Measurements from ENCODE around the gene HABP4.
"Not testable (repeated sequence)": the region's sequence is repeated elsewhere in the genome, so short reads cannot be mapped to it uniquely, and the experiment has no call there.

Gene HABP4

DNA sequence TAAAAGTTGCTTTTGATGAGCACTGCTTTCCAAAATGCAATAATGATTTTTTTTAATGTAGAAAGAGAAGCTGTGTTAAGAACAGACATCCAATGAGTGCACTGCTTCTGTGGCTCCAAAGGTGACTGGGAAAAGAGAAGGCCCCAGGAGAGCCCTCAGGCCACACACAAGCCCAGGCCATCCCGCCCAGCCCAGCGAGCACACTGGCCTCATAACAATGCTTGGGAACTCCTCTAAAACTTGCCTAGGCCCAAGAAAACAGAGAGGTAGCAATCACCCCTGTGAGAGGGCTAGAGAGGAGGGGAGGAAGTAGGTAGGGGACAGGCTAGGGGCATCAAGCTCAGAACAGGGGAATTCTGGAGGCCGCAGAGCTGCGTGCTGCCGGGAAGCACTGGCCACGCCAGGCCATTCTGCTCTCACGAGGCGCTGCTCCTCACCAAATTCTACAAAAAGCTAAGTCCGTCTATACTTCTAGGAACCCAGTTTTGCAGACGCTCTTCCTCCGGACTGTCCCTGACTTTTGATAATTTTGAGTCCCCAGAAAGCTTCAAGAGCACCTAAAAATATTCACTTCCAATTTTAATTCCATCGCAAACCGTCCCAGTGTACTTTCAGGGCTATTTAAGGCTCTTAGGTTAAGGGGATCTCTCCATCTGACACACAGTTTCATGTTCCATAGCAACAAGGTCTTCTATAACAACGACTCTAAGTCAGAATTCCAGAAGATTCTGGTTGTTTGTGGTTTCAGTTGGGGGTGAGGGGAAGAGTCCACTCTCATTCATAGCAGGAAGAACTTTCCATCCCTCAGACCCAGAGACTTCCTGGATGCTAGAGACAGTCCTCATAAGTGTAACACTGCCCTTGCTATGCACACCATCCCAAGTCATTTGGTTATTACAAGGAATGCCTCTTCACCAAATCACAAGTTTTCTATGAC is 51.0 kb downstream of the HABP4 start:
- peak; percentile 54 for DNase-seq

DNA sequence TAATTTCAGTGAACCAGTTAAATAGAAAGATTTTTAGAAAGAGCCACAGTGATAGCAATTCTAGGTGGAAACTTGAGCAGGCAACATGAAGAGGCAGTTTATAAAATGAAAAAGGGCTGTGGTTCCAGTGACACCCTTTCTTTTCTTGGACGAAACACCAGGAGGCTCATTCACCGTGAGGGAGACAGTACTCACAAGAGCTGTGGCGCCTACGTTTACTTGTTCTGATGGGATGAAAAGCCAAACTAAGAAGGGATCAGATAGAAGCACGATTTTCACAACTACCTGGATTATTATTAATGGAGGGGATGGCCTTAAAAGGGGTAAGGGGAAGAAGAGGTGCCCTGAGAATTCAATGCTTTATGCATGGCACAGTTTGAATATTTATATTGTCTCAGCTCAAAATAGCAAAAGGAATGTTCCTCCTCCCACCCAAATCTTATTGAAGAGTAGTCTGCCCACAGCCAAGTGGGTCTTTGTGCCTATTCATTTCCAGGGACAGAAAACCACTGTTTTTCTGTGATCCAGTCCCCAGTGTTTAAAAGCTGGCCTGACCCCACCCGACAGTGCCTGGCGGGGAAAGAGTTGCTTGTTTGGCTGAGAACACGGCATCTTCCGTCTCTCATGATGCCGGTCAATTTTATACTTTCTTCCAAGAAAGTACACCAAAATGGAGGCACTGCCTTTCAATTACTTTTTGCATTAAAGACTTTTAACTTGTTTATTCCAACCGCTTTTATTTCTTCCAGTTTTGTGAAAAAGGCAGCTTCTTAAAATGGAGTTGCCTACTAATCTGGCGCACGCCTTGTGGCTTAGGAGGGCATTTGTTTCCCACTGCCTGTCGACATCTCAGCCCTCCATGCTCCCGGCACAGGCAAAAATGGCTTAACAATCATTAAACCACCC is 51.9 kb downstream of the HABP4 start:
- DNase-seq = no peak

DNA sequence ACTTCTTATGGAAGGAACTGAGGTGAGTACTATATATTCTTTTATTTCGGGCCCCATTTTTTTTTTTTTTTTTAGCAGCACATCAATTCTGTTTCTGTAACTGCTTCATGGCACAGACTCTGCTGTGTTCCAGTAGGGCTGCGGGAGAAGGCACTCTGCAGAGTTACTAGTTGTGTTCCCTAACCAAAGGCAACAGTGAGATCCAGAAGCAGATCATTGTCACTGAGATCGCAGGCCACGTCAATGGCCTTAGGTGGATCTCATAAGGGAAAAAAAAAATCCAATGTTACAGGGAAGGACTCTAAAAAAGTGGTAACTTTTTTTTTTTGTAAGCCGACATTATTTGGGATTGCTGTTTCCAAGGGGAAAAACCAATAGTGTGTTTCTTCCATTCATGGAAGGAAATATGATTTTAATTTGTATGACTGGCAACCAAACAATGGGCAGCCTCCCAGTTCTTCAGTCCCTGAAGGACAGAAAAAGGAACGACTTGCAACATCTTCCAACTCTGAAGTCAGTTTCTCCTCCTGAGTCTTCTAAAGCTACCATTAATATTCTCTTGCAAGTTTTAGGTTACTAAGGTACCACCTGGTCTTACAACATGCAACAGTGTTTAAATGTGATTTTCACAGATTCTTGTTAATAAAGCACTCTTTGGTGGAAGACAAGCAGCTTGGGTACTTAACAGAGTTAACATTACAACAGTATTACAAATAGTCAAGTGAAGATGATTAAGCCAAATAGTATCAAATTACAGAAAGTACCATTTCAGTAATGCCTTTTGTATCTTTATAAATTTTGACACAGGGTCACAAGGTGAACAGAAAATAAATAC is 52.8 kb downstream of the HABP4 start:
- no peak for DNase-seq

DNA sequence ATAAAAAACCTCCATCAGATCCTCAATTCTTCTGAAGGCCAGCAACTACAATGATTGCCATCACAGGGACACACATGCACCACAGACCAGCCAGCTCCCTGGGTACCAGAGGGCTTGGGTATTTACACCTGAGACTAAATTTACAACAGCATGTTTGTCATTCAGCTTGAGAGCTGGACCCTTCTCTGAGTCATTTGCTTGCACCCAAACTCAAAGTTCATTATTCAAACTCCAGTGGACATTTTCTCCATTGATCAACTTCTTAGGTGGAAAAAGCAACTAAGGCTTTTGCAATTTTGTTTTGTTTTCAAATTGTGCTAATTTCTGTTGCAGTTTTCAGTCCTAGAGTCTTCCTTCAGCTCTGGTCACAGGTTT is 53.4 kb downstream of the HABP4 start:
- DNase-seq = not testable (repeated sequence)

DNA sequence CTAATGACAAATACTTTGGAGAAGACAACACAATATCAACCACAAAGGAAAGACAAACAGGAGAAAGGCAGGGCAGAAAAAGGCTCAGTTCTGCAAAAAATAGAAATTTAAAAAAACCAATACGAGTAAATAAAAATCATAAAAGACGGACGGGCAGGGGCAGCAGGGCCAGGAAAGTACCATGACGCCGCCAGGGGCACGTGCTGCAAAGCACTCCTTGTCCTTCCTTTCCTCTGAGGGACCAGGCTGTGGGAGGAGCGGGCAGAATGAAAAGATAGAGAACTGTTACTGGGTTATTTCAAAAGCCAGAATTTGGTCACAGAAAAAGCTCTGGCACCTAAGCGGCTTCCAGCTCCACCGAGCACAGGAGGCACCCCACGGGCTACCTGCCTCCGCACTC is 53.9 kb downstream of the HABP4 start:
- DNase-seq = no peak

DNA sequence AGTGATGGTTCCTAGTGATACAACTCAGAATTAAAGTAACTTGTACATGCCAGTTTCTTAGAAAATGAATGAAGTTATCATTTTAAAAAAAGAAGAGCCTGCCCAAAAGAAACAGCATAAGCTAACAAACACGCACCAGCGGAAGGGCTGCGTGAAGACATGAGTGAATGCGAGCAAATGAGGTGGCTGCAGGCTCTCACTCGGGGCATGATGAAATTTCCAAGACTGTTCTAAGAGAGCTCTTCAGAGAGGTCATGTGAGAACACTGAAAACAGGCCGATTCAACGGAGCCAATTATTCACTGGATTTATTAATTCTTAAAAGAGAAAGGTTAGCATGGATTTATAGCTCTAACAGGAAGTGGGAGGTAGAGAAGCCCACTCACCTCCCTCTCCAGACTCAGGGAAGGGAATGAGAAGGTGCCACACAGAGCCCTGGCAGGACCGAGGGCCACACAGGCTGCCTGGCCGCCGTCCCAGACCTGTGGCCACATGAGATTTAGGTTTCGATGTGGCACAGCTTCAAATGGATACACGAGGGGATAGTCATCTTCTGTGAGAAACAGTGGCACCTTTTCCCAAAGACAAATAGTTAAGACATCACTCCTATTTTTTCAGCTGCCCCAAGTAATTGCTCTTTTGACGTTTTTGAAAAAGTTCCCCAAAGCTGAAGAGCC is 55.5 kb downstream of the HABP4 start:
- DNase-seq = no peak

DNA sequence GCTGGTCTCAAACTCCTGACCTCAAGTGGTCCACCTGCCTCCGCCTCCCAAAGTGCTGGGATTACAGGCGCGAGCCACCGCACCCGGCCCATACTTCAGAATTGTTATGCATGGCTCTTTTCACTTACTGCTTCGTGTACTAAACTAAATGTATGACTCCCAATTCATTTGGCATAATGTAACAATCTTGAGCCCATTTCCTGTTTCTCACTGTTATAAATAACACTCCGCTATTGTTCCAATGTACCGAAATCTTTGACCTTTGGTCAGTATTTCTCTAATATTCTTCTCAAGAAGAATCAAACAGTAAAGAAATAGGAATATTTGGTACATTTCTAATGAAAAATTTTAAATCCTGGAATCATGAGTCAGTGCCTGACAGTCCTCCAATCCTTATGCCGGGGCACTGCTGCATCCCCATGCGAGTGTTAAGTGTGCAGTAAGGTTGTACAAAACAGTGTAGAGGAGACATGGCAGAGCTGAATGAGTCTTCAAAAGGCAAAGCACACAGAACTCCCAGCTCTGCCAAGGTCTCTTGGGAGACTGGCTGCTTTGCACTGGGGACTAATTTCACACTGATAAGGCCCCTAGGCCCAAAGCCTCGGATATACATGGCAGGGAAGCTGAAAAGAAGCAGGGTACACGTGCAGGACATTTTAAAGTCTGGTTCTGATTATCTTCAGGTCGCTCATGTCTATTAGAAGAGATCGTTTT is 58.4 kb downstream of the HABP4 start:
- no peak for DNase-seq

DNA sequence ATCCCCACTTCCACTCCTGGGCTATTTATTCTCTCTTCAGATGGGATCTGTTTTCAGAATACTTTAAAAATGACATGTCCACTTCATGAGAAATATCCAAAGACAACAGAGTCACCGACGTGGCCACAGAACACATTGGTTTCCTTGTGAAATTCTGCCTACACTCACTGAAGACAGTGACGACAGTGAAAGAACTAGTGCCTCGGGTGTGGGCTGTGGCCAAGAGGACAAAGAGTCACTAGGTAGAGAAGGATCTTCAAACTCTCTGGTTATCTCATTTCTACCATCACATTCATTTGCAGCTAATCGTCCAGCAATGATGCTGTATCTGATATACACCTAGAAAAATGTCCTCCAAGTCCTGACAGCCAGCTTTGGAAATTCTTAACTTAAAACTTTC is 59.1 kb downstream of the HABP4 start:
- DNase-seq = no peak

DNA sequence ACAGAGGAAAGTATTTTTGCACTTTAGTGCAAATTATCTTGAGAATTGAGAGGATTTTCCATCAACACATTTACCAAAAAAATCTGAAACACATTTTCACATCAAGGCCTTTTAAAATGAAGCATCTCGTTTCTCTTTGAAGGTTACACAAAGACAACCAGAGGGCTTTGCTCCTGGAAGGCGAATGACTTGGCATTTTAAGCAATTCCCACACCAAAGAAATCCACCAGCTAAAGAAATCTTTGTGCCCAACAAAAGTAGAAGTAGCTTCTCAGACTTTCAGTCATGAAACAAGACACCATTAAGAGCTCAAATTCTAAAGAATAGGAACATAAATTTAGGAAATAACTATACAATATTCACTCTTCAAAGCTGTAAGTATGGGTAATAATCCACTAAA is 59.9 kb downstream of the HABP4 start:
- no peak for DNase-seq

DNA sequence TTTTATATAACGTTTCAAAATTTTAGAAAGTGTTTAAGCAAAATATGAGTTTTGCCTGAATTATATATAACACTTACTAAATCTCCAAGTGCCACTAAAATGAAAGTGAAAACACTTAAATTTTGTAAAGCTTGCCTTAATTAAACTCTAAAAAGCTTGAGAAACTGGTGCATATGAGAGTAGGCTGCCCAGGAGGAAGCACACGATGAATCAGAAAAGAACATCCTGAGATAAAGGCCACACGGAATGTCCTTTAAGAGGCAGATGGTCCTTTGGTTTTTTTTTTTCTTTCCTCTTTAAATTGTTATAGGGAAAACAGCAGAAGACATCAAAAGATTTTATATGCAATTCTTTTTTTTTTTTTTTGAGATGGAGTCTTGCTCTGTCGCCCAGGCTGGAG is 60.3 kb downstream of the HABP4 start:
- DNase-seq = no peak

DNA sequence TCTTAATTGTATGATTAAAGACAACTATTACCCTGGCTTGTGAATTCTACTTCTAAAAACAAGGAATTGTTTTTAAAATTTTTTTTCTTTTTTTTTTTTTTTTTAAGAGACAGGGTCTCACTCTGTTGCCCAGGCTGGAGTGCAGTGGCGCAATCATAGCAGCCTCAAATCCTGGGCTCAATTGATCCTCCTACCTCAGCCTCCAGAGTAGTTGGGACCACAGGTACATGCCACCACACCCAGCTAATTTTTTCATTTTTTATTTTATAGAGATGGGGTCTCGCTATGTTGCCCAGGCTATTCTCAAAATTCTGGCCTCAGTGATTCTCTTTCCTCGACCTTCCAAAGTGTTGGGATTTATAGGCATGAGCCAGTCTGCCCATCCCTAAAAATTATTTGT is 62.3 kb downstream of the HABP4 start:
- no peak for DNase-seq

DNA sequence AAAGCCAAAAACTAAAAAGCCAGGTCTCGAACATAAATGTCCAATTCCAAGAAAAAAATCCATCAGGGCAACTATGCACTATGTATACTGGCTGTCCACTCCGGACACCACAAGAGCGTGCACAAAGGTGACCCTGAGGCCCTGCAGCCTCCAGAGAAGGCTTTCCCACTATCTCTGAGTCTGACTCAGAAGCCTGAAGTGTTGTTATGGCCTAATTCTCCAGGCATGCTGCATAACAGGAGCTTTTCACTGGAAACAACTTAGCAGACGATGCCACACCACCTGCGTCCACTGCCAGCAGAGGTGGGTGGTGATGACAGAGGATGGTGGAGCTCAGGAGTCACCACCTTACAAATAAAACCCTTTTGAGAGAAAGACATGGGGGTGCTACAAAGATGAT is 63.7 kb downstream of the HABP4 start:
- no peak for DNase-seq

DNA sequence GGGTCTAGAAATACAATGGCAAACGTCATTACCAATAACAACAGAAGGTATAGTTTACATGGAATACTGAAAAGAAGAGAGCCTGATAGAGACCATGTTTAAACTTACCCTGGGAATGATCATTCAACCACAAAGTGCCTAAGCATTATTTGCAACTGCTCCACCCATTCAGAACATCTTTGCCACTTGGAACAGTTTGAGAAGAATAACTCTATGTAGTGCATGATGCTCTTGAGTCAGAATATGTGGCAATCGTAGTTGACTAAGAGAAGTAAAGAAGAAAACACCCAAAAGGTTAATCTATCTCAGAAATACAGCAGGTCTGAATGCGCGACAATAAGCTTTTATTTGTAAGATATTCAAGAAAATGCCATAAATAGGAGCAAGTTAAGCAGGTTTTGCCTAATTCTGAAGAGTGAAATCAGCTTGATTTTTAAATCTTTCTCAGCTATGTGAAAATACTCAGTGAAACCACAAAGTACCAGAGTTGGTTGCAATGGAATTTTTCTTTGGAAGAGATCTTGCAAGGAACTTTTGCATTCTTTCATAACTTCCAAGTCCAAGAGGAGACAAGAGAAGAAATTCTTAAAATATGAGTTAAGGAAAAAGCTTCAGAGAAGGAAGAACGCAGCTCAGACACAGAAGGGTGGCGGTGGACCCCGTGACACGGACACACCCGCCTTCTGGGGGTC is 64.3 kb downstream of the HABP4 start:
- DNase-seq = peak; percentile 80

DNA sequence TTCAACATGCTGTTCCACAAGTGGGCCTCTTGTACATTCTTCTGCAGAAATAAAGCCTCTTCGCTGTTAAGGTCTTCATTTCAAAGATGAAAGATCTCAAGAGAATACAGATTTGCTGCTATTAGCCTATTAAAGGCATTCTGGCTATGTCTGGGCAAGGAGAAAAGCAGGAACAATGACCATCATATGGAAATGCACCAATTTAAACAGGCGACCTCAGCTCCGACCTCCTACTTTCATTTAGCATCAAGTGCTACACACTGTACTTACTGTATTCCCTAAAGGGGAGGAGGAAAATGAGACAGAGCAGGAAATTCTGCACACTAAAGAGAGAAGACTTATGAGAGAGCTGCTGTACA is 64.8 kb downstream of the HABP4 start:
- no peak for DNase-seq

DNA sequence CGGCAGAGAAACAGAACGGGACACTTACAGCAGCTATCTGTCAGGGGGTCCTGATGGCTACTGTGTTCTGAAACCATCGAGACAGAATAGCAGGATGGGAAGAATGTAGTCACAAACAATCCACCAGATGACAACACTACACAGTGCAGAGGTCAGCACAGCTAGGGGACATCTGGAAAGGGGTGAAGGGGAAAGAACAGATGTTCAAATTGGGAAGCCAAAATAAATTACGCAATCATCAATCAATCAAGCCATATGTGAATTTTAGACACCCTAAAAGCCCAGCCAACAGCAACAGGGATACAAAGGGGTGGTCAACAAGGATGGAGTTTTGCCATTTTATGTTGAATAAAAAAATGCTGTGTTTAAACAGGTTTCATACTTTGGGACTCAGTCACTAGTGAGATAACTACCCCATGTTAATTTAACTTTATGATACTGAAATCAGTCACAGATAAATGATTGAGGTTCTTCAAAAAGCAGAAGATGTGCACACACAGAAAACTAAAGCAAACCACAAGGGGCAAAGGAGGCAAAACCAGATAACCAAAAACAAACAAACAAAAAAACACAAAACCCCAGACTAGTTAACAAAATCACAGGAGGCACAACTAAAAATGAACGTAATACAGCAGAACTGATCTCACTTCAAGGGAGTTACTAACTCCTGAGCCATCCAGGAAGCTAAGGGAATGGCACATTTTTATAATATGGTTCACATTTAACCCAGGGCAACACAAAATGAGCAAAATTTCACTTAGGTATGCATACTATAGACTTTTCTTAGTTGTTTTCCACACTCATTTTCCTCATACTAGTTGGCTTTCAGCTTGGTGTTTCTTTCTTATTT is 65.9 kb downstream of the HABP4 start:
- DNase-seq = no peak

DNA sequence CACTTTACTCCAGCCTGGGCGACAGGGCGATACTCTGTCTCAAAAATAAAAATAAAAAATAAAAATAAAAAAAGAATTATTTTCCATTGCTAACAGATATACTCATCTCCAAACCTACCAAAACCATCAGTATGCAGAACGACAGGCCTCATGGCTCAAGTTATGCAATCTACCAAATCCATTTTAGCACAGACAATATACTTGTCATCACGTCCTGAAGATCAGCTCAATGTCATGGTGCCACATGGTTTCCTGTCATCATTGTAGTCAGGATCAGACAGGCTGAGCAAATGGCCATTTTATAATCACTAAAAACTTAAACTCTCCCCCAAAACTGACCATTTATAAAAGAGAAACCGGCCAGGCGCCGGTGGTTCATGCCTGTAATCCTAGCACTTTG is 69.1 kb downstream of the HABP4 start:
- no peak for DNase-seq

DNA sequence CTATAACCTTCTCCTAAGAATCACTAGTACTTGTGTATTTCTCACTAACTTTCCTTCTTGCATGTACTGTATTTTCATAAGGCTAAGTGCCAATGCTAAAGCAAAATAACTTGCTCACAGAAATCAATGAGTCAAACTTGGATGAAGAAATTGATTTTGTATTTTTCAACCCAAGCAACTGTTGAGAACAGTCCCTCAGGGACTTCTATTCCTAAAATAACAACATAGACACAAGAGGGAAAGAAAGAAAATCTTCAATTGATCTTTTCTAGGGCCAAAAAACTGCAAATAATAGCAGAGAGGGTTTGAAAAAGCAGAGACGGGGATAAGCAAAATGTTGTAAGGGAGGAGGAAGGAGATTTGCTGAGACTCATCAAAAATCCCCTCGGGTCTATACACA is 69.8 kb downstream of the HABP4 start:
- DNase-seq = no peak

DNA sequence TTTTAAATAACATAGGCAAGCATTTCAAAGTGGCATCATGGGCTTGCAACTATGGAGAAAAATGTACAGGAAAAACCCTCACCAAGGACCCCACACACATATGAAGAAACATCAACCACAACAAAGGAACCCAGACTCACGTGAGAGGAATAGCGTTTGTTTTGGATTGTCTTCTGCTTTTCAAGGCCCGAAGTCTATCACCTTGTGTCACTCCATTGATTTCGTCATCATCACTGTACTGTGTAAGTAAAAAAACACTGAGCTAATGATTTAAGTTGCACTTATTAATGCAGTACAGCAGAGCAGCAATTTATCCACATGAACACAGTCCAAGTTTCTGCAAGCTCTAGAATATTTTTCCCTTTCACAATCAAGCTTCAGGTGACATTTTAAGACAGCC is 72.4 kb downstream of the HABP4 start:
- no peak for DNase-seq

DNA sequence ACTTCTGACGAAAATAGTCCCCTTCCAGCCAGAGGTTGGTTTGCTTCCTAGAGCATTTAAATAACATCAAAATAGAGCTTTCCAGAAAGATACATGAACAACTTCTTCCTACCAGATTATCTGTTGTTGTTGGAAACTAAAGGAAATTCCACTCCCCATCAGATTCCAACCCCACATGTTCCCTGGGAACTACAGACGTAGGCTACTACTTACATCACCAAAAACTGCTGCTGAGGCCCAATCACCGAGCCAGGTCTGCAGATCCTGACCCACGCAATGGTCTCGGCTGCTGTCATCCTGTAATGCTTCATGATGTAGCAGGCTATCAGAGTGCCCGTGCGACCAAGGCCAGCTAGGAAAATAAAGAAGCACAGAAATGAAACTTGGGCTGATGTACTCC is 73.4 kb downstream of the HABP4 start:
- peak; percentile 4 for DNase-seq

DNA sequence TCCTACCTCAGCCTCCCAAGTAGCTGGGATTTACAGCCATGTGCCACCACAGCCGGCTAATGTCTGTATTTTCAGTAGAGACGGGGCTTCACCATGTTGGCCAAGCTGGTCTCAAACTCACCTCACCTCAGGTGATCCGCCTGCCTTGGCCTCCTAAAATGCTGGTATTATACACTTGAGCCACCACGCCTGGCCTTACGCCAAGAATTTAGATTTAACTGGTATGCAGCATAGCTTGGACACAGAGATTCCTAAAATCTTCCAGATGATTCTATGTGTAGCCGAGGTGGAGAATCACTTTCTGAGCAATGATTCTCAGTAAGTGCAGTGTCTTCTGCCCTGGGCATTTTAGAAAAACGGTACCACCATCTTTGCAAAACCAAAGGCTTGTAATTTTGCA is 74.1 kb downstream of the HABP4 start:
- DNase-seq = peak; percentile 19
